HT-29 (cell line): ENCODE data around the gene HIVEP2. TPM values are rescaled to one million over a fixed set of nuclear protein-coding genes. Genes with fewer than 3 reads are reported as not detected.
A peak's percentile ranks its signal among the peaks of the same experiment; 100 is the strongest.

ENCODE experiments used
- DNase-seq: peaks from one replicate; pipeline ENCODE4 v3.0.0-alpha.2; 2015; ENCODE audit warnings: low spot score
- total RNA-seq: library from RNA; depleted of rRNA; stranded (reverse); fragments of >200 nt; shearing (Covaris generic); gene quantifications from 2 replicates; pipeline ENCODE4 v1.2.3, GENCODE V29; 2014

Gene HIVEP2
- total RNA-seq, 1 experiment from 2014 or later = 5.3 TPM

DNA sequence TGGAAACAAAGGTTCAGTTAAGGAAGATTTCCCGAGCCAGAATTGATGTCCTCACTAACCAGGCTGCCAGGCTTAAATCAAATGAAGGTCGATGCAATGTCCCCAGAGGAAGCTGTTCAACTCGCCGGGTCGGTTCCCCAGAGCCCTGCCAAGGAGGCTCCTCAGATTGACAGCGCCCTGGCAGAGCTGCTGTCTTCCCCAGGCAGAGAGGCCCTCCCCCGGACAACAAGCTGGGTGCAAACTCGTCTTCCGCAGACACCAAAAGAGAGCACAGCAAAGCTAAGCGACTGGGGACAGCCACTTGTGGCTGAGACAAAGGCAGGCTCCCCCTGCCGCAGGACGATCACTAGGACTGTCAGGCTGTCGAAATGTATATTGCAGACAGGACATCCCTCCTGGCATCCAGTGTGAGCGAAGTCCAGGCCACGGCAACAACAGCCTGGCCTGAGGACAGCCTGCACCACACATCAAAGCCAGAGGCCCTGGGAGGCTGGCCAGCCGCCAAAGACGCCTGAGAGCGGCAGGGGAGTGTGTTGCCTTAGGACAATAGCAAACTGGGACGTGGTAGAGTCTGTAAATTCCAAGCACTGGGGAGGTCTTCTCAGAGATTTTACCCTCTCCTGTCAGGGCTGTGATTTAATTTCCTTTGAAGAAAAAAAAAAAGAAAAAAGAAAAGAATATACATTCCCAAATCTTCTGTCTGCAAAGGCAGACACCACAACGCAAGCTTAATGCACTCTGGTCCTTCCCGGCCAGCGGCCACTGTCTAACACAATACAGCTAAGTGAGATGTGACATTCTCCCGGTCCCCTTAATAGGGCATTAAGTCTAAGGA is 99.1 kb downstream of the HIVEP2 start:
- peak; percentile 92 for DNase-seq

DNA sequence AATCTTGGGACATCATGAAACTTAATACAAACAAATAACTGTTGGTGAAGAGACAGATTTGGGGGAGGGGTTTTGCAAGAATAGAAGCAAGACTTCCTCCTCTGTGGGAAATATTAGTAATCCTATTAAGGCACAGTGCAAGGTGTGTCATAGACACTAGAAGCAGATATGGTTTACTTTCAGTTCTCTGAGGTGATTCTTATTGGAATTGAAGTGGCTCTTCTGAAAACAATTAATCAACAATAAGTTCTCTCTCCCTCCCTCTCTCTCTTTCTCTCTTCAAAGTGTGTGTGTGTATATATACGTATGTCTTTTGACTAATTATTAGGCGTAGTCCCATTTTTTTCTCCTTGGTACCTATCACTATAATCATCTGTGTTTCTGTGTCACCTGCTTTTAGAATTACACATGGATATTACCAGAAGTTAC is 99.8 kb downstream of the HIVEP2 start:
- DNase-seq = no peak

DNA sequence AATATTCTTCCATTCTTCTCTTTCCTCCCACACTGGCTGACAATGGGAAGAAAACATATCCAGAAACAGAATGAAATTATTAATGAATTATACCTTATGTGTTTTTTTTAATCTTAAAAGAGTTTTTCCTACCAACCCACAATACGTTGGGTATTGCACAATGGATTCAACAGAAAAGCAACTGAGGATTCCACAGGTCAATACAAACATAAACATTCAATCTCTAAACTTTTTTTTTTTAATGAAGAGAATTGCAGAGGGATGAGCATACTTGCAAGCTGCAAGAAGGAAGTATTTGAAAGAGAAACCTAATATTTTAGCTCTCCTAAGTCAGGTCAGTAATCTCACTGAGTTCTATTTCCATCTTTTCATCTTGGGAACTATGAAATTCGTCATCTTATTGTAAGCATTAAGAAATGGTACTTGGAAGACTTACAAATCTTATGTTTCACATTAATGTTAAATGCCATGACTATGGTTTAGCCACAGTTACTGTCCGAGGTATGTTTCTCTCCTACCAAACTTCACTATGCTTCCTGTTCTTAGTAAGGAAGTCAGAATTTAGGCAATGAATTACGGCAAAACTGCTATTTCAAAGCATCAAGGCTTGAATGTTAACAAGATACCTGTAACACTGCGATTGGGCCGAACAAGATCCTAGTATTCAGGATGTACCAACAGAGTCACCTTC is 100.8 kb downstream of the HIVEP2 start:
- DNase-seq = no peak

- DNase-seq = peak; percentile 29
Measured at GRCh38 chr6:142843361-142843760, 101.6 kb downstream of the HIVEP2 start.

GRCh38 chr6:142842418-142843261 is 102.3 kb downstream of the HIVEP2 start:
- peak; percentile 55 for DNase-seq

DNA sequence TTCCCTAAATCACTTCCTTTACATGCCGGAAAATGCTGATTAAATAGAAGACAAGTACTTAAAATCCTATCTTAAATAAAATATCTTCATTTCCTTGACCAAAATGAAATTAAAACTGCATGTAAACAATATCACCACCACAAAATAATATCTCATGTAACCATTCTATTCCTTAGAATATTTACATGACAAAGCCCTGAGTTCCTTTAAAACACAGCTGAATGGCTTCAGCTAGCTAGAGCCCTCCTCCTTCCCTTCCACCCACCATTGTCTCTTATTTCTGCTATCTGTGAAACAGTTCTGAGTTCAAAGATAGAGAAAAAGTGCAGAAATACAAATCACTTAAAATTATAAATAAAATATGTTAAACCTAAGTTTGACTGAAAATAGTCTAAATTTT is 103.1 kb downstream of the HIVEP2 start:
- DNase-seq = no peak

GRCh38 chr6:142839686-142840040 is 105.3 kb downstream of the HIVEP2 start:
- no peak for DNase-seq

DNA sequence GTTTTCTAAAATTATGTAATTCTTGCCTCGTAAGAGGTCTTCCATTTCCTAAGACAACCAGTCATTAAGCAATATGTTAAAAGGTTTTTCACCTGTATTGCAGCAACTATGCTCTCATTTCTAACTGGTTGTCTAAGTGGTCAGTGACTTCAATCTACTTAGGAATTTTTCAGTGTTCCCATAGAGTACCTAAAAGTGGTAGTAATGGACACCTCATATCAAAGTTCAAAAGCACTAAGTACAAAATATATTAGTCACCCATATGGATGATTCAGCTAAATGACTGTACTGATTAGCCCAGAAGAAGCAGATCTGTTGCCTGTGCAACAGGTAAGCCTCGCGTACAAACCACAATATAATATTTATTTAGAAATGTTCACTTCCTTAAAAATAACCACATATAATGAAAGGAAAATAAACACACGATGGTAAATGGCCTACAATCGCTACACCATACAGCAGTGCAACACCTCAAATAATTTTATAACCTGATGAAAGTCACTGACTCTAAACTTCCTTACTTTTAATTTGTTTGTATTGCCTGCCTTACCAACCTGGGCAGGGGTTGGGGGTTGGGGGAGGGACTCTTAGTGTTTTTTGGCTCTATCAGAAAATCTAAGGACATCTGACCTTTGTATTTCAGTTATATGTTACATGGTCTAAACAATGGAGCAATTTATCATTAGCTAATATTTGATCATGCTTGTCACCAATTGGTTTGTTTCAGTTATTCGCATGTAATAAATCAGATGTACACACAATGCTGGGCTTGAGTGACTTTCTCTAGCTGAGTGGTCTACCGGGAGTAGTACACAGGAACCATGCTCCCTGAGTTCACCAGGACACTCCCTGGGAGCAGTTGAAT is 105.9 kb downstream of the HIVEP2 start:
- peak; percentile 57 for DNase-seq

DNA sequence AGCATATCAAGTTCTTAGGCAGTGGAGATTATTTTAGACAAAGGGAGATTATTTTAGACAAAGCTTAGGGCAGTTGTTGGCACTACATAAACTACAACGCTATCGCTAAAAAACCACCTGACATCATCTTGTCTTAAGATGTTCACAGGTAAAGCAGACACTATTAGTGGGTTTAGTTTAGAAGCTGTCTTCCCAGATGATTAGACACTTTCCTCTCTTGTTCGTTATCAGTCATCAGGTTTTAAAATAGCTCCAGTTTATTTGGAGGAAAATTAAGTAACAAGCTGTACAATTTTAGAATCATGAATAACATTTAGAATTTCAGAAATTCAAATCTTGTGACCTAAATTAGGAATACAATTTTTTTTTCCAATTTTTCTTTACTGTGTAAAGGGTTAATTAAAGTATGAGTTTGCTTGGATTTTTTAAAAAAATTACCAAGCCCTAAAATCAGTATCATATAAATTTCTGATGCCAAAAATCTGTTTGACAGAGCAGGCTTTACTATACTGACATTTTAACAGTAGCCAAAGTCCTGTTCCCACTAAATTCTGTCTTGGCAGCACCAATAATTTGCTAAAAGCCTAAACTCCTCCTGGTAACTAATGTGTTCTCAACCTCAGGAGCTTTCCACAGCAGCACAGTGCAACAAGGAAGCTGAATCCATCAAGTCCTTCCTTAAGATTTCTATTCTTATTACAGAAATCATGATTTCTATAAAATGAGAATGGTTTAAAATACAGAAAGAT is 109.0 kb downstream of the HIVEP2 start:
- DNase-seq = no peak

DNA sequence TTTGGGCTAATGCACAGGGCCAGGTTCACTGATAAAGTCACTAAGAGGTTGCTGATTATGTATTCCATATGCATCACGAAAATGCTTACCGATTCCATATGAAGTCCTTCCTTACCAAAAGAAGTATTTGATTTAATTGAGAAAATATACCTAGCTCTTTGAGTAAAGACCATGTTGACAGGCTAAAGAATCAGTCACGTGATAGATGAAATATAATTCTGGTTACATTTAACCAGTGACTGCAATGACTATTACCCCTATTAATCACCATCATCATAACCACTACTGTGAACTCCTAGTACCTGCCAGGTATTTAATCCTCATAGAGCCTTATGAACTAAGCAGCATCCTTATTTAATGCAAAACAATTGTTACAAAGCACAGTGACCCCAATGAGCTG is 110.1 kb downstream of the HIVEP2 start:
- no peak for DNase-seq

GRCh38 chr6:142833798-142834197 is 111.2 kb downstream of the HIVEP2 start:
- no peak for DNase-seq

DNA sequence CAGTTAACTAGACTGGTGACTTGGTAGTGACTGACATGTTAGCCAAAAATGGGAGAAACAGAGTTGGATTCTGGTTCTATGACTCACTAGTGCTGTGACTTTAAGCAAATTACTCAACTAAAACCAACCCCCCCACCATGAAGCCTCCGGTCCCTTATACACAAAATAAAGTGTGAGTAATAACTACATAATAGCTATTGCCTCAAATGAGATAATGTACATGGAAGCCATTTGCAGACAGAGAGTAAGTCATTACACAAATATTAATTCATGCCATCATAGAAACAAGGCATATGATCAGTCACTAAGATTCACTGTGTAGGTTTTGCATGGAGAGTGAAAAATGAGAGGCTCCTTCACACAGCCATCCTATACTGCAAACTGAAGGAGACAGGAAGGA is 111.9 kb downstream of the HIVEP2 start:
- no peak for DNase-seq

GRCh38 chr6:142830807-142831206 is 114.2 kb downstream of the HIVEP2 start:
- DNase-seq = no peak

- no peak for DNase-seq
Measured at GRCh38 chr6:142830116-142830710, 114.8 kb downstream of the HIVEP2 start.

DNA sequence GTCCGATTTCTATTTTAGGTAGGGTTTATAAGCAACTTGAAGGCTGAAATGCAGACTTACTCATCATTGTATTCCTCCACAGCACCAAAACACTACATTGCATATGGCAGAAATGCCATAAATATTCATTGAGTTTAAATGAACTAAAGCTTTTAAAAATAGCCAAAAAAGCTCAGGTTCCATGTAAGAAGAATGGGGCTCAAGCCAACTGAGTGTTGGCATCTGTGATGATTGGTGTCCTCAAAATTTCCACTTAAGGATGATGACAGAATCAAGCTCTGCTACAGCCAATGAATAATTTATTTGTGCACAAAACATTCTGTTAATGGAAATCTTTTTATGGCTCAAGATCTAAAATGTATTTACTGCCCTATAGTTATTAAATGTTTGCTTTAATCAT is 115.4 kb downstream of the HIVEP2 start:
- DNase-seq = no peak

DNA sequence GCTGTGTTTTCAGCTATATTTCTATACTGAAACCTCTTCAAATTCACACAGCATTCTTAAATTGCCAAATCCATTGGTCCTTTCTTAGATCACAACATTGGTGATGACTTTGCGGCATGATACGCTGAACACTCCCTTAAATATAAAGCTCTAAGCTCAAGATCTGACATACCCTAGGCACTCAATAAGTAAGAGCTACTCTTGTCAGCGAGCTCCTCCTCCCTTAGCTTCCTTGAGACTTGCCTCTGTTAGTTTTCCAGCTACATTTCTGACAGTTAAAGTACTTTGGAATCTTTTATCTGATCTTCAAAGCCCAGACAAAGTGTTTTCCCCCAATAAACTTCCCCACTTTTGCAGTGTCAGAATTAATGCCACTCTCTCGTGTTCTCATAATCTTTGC is 117.0 kb downstream of the HIVEP2 start:
- DNase-seq = no peak

DNA sequence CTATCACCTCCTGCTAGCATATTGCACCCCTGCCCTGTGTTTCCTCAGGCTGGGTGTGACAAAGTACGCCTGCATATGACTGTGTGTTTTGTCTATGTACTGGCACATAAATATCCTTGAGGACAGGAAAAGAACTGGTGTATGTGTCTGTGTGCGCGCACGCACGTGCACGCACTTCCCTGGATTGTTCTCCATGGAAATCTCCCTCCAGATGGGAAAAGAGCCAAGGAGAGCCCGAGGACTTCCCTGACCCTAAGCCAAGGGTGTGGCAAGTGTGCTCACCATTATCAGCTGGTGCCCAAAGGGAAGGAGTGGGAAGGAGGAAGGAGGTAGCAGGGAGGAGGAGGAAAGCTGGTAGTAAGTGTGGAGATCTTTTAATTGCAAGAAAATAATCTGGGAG is 117.6 kb downstream of the HIVEP2 start:
- no peak for DNase-seq

DNA sequence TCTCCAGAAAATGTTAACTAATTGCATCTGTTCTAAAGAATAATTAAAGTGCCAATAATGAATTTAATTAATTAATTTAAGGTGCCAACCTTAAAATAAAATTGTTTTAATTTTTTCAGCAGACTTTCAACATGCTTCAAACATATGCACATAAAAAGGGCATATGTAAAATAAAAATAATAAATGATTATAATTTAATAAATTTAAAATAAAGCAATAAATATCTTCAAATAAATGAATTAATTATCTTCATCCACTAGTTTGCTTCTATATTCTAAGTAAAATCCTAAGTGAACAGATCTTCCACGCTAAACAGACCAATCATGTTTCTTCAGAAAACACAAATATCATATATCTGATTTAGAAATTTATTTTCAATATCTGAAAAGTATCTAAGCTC is 119.2 kb downstream of the HIVEP2 start:
- no peak for DNase-seq

- no peak for DNase-seq
Measured at GRCh38 chr6:142824426-142824825, 120.5 kb downstream of the HIVEP2 start.

GRCh38 chr6:142823256-142823902 is 121.6 kb downstream of the HIVEP2 start:
- DNase-seq = no peak
